Lower leg skin (tissue), 4 donors: Measurements from ENCODE around the gene GALNT2. TPM values are rescaled to one million over a fixed set of nuclear protein-coding genes. Genes with fewer than 3 reads are reported as not detected.
A peak's percentile ranks its signal among the peaks of the same experiment; 100 is the strongest.

ENCODE experiments used
- DNase-seq, 2 donors: peaks; one replicate each; pipeline ENCODE4 v3.0.0-alpha.2; 2019; ENCODE audit warnings: low spot score in 2 of 2
- H3K4me3 ChIP-seq: fragments of 200-600 bp; sonication (generic); 2 replicates; pipeline ENCODE4 v1.5.1; 2017; ENCODE audit warnings: mild to moderate bottlenecking, low read depth; ENCODE audit not compliant: poor library complexity, severe bottlenecking
- CTCF ChIP-seq, 3 donors: fragments of 450-650 bp; IDR thresholded peaks; one replicate each; pipeline ENCODE4 v1.5.1; 2016; ENCODE audit warnings: antibody characterized with exemption in 3 of 3, mild to moderate bottlenecking in 3 of 3, moderate library complexity in 2 of 3
- POLR2A ChIP-seq, 2 donors: fragments of 450-650 bp; IDR thresholded peaks; one replicate each; pipeline ENCODE4 v1.6.1; 2016 to 2017; ENCODE audit warnings: antibody characterized with exemption in 2 of 2, mild to moderate bottlenecking in 1 of 2, moderate library complexity in 1 of 2
- WGBS, 2 donors: methylation state at CpG; one replicate each; pipeline ENCODE4 v1.1.5; 2018; 5-methylcytosine and 5-hydroxymethylcytosine counted together
- intact Hi-C: fragments of 100-400 bp; cut with DNase I; formaldehyde crosslinking; loops from one replicate; pipeline ENCODE4 v1.15.0; 2023; ENCODE audit warnings: low total_unique reads
- total RNA-seq, 4 donors: library from RNA; depleted of rRNA; stranded (reverse); fragments of >200 nt; gene quantifications; one replicate each; pipeline ENCODE4 v1.1.0, GENCODE V29; 2016

The GALNT2 gene
- total RNA-seq, 4 donors from 2014 or later = 11.0 to 31.0 (median 20.2) TPM

GRCh38 chr1:230169454-230170152 is 102.6 kb downstream of the GALNT2 start:
- intact Hi-C loops = no loop called here
- no peak overlapping the region for H3K4me3 ChIP-seq

GRCh38 chr1:230170153-230170547 is 103.1 kb downstream of the GALNT2 start:
- intact Hi-C loops = no loop called here
- WGBS, 2 donors = 81 to 85% methylated on average over 1 of the region's 1 CpG

More at GRCh38 chr1:230169454-230170152, 102.6 kb downstream of the GALNT2 start:
- 71 to 84% methylated on average over 8 of the region's 8 CpGs for WGBS, 2 donors
- TF ChIP-seq CTCF (IDR thresholded peaks at IDR 0.05) (no peak), POLR2A (IDR thresholded peaks at IDR 0.05) (no peak)
- peak in 1 of 2 donors; percentile 6 for DNase-seq

GRCh38 chr1:230170622-230171021 is 103.6 kb downstream of the GALNT2 start:
- TF ChIP-seq POLR2A (IDR thresholded peaks at IDR 0.05) = no peak
- TF ChIP-seq CTCF (IDR thresholded peaks at IDR 0.05) = no peak
- no peak for DNase-seq
- WGBS, 2 donors = 96 to 98% methylated on average over 2 of the region's 2 CpGs
- intact Hi-C loops = no loop called here
- no peak overlapping the region for H3K4me3 ChIP-seq

More at GRCh38 chr1:230170153-230170547, 103.1 kb downstream of the GALNT2 start:
- DNase-seq = no peak
- no peak overlapping the region for H3K4me3 ChIP-seq
- TF ChIP-seq POLR2A (IDR thresholded peaks at IDR 0.05) = no peak
- no peak for TF ChIP-seq CTCF (IDR thresholded peaks at IDR 0.05)

DNA sequence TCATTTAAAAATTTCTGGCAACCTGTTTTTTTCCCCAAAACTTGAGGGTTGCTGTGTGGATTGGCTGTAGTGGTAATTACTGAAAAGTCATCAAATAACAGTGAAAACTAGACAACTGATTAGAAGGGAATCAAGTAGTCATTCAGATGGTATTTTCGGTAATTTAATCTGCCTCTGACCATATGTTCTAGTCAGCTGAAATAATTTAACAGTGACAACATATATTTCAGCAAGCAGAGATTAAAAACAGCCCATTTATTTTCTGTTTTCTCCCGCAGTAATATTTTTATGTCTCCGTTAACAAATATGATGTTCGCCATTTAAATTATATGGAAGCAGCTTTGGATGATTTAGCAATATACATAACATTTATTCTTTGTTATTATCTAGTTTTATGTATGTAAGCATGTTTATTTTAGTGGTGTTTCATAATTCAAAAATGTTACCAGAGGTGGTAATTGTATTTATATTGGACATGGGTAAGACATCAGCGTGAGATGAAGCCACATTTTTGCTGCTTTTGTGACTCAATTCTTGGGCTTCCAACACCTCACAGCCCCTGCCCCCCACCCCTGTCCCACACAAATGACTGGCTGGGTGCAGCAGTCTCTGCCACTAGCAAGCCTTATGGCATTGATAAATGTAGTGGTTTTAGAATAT is 104.4 kb downstream of the GALNT2 start:
- no peak for TF ChIP-seq POLR2A (IDR thresholded peaks at IDR 0.05)
- no peak for TF ChIP-seq CTCF (IDR thresholded peaks at IDR 0.05)
- intact Hi-C loops = no loop called here
- DNase-seq = peak in 1 of 2 donors; percentile 53
- 76 to 79% methylated on average over 5 of the region's 5 CpGs for WGBS, 2 donors
- H3K4me3 ChIP-seq = no peak overlapping the region

GRCh38 chr1:230172016-230172537 is 105.0 kb downstream of the GALNT2 start:
- WGBS, 2 donors = 88 to 96% methylated on average over 7 of the region's 7 CpGs
- no peak overlapping the region for H3K4me3 ChIP-seq
- DNase-seq = peak in 1 of 2 donors; percentile 66
- TF ChIP-seq CTCF (IDR thresholded peaks at IDR 0.05) (no peak), POLR2A (IDR thresholded peaks at IDR 0.05) (no peak)
- intact Hi-C loops = no loop called here
